GM12872 (cell line): ENCODE results near the gene RAPSN.

ENCODE experiments used
- CTCF ChIP-seq: IDR thresholded peaks from 3 replicates; pipeline ENCODE4 v1.5.1; 2011; ENCODE audit warnings: low read depth, mild to moderate bottlenecking, low read length, moderate library complexity; ENCODE audit not compliant: insufficient read depth

Gene RAPSN

GRCh38 chr11:47433157-47433556, 15.8 kb downstream of the RAPSN start:
- TF ChIP-seq CTCF = no peak

DNA sequence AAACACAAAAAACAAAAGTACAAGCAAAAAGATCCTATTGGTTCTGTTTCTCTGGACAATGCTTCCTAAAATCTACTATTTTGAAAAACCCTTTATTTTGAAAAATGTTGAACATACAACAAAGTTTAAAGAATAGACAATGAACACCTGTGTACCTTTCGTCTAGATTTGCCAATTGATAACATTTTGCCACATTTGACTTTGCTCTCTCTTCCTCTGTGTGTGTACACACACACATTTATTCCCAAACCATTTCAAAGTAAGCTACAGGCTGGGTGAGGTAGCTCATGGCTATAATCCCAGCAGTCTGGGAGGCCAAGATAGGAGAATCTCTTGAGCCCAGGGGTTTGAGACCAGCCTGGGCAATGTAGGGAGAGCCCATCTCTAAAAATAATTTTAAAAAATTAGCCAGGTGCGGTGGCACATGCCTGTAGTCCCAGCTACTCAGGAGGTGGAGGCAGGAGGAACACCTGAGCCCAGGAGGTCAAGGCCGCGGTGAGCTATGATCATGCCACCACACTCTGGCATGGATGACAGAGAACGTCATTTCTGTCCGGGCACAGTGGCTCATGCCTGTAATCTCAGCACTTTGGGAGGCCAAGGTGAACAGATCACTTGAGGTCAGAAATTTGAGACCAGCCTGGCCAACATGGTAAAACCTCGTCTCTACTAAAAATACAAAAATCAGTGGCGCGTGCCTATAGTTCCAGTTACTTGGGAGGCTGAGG, 17.4 kb downstream of the RAPSN start:
- no peak for TF ChIP-seq CTCF

DNA sequence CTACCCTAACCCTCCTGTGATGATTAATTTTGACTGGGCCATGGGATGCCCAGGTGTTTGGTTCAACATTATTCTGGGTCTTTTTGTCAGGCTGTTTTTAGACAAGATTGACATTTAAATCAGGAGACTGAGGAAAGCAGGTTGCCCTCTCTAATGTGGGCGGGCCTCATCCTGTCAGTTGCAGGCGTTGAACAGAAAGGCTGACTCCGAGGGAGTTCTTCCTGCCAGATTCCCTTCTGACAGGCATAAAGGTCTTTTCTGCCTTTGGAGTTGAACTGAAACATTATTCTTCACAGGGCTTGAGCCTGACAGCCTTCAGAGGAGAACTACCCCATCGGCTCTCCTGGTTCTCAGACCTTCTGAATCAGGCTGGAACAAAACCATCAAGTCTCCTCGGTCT, 18.4 kb downstream of the RAPSN start:
- no peak for TF ChIP-seq CTCF

DNA sequence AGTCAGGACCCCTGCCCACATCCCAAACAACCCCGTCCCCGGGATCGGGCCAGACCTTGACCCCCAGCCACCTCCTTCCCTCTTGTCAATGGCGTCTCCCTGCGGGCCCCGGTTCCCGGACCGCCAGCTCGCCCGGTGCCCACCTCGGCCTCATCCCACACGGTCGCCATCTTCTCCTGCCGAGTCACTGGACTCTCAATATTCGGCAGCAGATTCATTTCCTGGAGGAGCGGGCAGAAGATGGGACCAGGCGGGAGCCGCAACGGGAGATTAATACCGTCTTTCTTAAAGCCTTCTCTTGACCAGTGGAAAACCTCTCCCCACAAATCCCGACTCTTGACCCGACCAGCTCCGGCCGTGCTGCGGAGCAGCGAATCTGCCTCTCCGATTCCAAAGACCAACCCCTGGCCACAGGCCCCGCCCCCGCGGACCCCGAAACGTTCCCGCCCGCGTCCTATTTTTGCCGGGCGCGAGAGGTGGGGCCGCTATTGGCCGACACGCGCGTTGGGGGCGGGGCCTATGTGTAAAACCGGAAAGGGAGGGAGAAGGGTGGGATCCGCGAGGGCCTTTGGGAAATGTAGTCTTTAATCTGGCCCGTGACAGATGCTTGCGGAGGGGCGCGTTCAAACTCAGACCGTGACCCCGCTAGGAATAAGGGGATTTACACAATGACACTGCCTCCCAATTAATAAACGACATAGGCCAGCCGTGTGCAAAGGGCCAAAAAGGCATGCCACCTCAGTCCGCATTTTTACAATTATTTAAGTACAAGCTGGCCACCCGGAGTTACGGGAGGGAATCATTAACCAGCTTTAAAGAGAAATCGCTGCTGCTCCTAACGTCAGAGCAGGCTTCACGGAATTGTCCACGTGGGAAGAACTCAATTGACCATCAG, 22.6 kb downstream of the RAPSN start, which contains the start of gene PSMC3:
Gene PSMC3 (minus strand): TSS at position 378 of the 895 bp plus-strand sequence. CDS start 160 bp downstream, at position 218.
- TF ChIP-seq CTCF = no peak

DNA sequence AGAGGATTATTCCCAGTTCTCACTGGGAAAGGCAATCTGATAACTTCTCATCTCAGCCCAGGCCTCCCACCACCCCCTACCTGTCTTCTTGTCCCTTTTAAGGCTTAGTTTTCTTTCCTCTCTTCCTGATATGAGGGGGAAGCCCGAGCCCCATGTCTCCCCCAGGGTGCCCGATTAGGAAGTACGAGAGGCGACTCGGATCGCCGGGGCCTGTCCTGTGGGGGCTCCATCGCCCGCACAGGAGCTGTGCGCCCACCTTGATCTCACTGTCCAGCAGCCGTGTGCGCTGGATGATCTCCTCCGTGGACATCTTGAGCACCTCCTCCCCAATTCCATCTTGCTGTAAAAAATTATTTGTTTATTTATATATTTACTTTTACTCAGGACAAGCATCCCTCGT, 23.3 kb downstream of the RAPSN start:
- TF ChIP-seq CTCF = no peak

GRCh38 chr11:47418454-47419259, 30.3 kb downstream of the RAPSN start:
- TF ChIP-seq CTCF = no peak

DNA sequence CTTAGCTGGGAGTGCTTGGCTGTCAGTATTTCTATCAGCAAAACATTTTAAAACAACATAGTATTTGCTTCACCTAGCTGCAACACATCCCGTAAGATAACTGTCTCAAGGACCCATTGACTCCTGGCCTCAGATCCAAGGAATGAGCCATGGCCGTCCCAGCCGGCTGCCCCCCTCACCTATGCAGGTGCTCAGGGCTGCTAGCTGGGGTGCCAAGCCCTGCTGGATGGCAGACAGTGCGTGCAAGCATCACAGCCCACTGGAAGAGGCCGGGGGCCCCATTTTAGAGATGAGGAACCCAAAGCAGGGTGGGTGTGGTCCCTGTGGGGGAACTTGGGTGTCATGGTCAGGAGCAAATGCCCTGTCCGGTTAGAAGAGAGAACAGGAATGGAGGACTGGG, 31.2 kb downstream of the RAPSN start:
- TF ChIP-seq CTCF = no peak
